GM18498 (cell line): ENCODE measurements around the gene AAMDC.
"Not testable (repeated sequence)": the region's sequence is repeated elsewhere in the genome, so short reads cannot be mapped to it uniquely, and the experiment has no call there.

Experiments
- ATAC-seq: cut with Tn5 transposase; IDR thresholded peaks from one replicate; pipeline ENCODE4 v1.9.1; 2021; ENCODE audit warnings: mild to moderate bottlenecking, moderate library complexity; ENCODE audit not compliant: unreplicated experiment

Gene AAMDC

GRCh38 chr11:77883775-77884174, 62.8 kb downstream of the AAMDC start:
- no peak for ATAC-seq

GRCh38 chr11:77884186-77884828, 63.4 kb downstream of the AAMDC start:
- ATAC-seq = no peak

GRCh38 chr11:77884829-77885190, 63.9 kb downstream of the AAMDC start:
- ATAC-seq = no peak

DNA sequence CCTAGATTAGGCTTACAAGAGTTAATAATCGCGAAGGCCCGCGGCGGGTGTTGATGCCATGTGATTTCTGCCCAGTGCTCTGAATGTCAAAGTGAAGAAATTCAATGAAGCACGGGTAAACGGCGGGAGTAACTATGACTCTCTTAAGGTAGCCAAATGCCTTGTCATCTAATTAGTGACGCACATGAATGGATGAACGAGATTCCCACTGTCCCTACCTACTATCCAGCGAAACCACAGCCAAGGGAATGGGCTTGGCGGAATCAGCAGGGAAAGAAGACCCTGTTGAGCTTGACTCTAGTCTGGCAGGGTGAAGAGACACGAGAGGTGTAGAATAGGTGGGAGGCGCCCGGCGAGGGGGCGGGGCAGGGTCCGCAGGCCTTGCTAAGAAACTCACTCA, 65.5 kb downstream of the AAMDC start:
- ATAC-seq = no peak

DNA sequence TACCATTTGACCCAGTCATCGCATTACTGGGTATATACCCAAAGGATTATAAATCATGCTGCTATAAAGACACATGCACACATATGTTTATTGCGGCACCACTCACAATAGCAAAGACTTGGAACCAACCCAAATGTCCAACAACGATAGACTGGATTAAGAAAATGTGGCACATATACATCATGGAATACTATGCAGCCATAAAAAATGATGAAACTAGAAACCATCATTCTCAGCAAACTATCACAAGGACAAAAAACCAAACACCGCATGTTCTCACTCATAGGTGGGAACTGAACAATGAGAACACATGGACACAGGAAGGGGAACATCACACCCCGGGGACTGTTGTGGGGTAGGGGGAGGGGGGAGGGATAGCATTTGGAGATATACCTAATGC, 68.1 kb downstream of the AAMDC start:
- not testable (repeated sequence) for ATAC-seq

GRCh38 chr11:77890100-77890614, 69.2 kb downstream of the AAMDC start:
- not testable (repeated sequence) for ATAC-seq

GRCh38 chr11:77890619-77891056, 69.7 kb downstream of the AAMDC start:
- ATAC-seq = not testable (repeated sequence)

DNA sequence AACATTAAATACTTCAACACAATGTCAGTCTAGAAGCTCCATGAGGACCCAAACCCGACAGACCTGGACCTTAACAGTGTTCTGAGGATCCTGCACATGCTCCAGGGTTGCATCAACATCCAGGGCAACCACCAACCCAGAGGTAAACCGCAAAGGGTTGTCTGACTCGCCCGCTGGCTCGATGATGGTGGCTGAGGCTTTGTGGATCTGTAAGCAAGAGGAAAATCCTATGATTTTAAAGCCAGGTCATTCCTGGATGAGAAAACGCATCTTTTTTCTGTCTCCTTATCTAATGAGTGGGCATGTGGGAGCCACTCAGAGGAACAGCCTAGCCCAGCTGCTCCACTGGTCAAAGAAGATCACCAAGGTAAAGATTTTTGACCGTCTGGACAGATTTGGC, 70.3 kb downstream of the AAMDC start:
- ATAC-seq = not testable (repeated sequence)

DNA sequence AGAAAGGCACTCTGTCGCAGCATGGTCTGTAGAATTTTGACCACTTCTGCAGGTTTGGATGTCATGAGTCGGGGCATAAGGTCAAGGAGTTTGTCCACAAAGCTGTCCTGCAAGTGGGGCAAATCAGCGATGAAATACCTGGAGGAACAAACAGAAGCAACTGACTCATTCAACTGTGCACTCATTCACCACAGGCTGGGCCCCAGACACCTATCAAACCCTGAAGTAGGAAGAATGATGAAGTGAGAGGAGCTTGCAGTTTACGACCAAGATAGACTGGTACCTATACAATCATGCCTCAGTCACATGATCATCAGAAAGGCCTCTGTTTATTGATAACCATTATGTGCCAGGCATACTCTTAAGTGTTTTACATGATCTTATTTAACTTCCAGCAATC, 70.8 kb downstream of the AAMDC start:
- ATAC-seq = not testable (repeated sequence)

GRCh38 chr11:77894949-77895348, 74.0 kb downstream of the AAMDC start:
- not testable (repeated sequence) for ATAC-seq

DNA sequence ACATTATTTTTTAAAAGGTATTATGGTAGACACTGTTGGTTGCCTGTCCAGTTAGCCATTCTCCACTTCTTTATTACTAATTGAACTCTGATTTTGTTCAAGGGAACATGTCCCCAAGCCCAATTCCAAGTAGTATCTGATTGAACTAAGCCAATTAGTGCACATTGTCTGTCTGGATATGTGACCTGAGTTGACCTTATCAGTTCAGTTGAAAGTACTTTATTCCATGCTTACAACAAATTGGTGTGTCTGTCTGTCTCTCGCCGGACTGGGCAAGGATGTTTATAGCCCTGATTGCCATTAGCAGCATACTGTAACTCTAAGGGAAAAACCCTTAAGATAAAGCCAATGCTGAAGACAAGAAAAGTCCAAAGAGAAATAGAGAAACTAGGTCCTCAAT, 87.9 kb downstream of the AAMDC start:
- no peak for ATAC-seq

DNA sequence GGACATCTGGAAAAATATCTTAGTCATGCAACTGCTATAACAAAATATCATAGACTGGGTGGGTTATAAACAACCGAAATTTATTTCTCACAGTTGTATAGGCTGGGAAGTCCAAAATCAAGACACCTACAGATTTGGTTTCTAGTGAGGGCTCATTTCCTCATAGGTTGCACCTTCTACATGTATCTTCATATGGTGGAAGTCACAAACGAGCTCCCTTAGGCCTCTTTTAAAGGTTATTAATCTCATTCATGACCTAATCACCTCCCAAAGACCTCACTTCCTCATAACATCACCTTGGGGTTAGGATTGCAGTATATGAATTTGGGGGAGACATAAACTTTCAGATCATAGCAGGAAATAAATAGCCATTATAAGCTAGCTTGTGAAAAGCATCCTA, 88.3 kb downstream of the AAMDC start:
- ATAC-seq = no peak

- not testable (repeated sequence) for ATAC-seq
Measured at GRCh38 chr11:77910828-77911227, 89.9 kb downstream of the AAMDC start.

GRCh38 chr11:77913608-77914306, 92.8 kb downstream of the AAMDC start:
- not testable (repeated sequence) for ATAC-seq

GRCh38 chr11:77914307-77914791, 93.4 kb downstream of the AAMDC start:
- not testable (repeated sequence) for ATAC-seq

GRCh38 chr11:77917713-77918112, 96.8 kb downstream of the AAMDC start:
- not testable (repeated sequence) for ATAC-seq
